ENCODE data around the gene USP51. TPM values are rescaled to one million over a fixed set of nuclear protein-coding genes. Genes with fewer than 3 reads are reported as not detected.
A peak's percentile ranks its signal among the peaks of the same experiment; 100 is the strongest.
"Not testable (repeated sequence)": the region's sequence is repeated elsewhere in the genome, so short reads cannot be mapped to it uniquely, and the experiment has no call there.

Gene USP51
- total RNA-seq, 3 donors from 2014 or later = 0.66 to 4.0 (median 1.9) TPM

DNA sequence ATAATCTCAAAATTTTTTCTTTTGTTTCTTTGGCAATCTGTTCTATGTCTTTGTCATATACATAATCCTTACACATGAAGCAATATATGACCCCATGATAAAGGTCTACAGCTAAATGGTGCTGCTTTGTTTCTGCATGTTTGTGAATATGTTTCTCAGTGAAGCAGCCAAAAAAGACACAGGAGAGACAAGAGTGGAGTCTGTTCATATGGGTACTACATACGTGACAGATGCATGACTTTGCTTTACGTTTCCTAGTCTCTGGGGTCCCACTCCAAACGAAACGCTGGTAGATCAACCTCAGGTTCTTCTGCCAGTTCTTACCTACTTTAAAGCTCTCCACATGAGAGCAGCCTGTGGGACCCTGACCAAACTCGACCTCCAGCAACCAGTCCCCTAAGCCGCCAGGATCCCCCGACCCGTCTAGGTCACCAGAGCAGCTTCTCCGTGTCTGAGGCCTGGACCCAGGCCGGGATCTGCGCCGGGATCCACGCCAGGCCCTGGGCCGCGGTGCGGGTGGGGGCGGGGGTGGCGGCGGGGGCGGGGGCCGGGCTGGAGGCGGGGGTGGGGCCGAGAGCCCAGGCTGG, 1.5 kb downstream of the USP51 start:
- Histone ChIP-seq H3K9me3 (no peaks in the 10 kb centered on the region), H3K36me3 (peaks cover 3% of the 10 kb centered on the region), H3K4me1 (no peaks in the 10 kb centered on the region), H3K27ac (peak overlapping the region; percentile 93 to 97), H3K4me3 (peak overlapping the region; percentile 63 to 77 (median 66)), H3K27me3 (peaks cover 3 to 39% of the 10 kb centered on the region in 2 donors)
- TF ChIP-seq POLR2A (IDR thresholded peaks at IDR 0.05) = no peak
- intact Hi-C loops (cut with DNase I; ENCODE audit: low total_unique reads) = no loop called here
- peak; percentile 22 to 50 for DNase-seq (ENCODE audit: low spot score in 2 of 2)

DNA sequence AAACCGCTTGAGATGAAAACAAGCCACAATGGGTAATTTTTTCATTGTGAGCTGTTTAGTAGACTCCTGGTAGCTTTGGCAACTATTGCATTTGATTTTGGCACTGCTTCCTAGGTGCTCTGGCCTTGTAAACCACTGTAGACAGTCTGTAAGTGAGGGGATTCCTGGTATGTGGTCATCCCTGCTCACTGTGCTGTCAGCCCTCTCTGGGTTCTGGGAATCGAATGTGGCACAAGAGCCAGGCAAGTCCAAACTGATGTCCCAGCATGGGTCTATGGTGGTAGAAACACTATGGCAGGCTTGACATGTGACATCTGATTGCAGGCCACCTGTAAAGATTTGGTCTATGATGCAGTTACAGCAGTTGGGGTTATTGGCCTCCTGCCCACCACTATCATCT, 2.5 kb downstream of the USP51 start:
- Histone ChIP-seq H3K27me3 (peaks cover 3 to 37% of the 10 kb centered on the region in 2 donors), H3K27ac (peak overlapping the region; percentile 8 to 93), H3K36me3 (peaks cover 3% of the 10 kb centered on the region), H3K4me3 (no peak overlapping the region), H3K9me3 (no peaks in the 10 kb centered on the region), H3K4me1 (no peaks in the 10 kb centered on the region)
- intact Hi-C loops (cut with DNase I; ENCODE audit: low total_unique reads) = no loop called here
- no peak for TF ChIP-seq POLR2A (IDR thresholded peaks at IDR 0.05)
- no peak for TF ChIP-seq POLR2AphosphoS5 (IDR thresholded peaks at IDR 0.05)
- TF ChIP-seq, protein P1, sequence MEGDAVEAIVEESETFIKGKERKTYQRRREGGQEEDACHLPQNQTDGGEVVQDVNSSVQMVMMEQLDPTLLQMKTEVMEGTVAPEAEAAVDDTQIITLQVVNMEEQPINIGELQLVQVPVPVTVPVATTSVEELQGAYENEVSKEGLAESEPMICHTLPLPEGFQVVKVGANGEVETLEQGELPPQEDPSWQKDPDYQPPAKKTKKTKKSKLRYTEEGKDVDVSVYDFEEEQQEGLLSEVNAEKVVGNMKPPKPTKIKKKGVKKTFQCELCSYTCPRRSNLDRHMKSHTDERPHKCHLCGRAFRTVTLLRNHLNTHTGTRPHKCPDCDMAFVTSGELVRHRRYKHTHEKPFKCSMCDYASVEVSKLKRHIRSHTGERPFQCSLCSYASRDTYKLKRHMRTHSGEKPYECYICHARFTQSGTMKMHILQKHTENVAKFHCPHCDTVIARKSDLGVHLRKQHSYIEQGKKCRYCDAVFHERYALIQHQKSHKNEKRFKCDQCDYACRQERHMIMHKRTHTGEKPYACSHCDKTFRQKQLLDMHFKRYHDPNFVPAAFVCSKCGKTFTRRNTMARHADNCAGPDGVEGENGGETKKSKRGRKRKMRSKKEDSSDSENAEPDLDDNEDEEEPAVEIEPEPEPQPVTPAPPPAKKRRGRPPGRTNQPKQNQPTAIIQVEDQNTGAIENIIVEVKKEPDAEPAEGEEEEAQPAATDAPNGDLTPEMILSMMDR (IDR thresholded peaks at IDR 0.05) = no peak
- DNase-seq (ENCODE audit: low spot score in 2 of 2) = no peak

DNA sequence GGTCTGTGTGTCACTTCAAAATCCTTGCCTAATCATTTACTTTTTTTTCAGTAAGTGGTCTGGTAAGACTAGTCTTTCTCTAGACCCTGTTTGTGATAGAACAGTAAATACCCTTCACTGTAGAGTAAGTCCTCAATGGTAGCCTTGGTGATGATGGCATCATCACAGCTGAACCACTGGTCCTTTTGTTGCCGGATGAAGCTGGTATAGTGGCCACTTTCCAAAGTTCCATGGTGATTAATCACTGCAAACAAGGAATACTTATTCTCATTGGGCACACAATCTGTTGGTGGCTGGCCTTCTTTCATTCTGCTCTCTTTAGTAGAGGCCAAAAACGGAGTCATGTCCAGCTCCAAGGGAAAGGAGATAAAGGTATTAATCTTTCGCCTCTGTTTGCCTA, 2.9 kb downstream of the USP51 start:
- peaks cover 3 to 33% of the 10 kb centered on the region in 2 donors for H3K27me3 ChIP-seq
- H3K27ac ChIP-seq = peak overlapping the region in 1 of 2 donors; percentile 93
- H3K4me3 ChIP-seq = no peak overlapping the region
- peaks cover 3% of the 10 kb centered on the region for H3K36me3 ChIP-seq
- TF ChIP-seq POLR2A (IDR thresholded peaks at IDR 0.05) = no peak
- no peak for TF ChIP-seq POLR2AphosphoS5 (IDR thresholded peaks at IDR 0.05)
- TF ChIP-seq, protein P1 (IDR thresholded peaks at IDR 0.05) = no peak
- no peaks in the 10 kb centered on the region for H3K4me1 ChIP-seq
- DNase-seq (ENCODE audit: low spot score in 2 of 2) = no peak
- no peaks in the 10 kb centered on the region for H3K9me3 ChIP-seq
- intact Hi-C loops (cut with DNase I; ENCODE audit: low total_unique reads) = no loop called here

DNA sequence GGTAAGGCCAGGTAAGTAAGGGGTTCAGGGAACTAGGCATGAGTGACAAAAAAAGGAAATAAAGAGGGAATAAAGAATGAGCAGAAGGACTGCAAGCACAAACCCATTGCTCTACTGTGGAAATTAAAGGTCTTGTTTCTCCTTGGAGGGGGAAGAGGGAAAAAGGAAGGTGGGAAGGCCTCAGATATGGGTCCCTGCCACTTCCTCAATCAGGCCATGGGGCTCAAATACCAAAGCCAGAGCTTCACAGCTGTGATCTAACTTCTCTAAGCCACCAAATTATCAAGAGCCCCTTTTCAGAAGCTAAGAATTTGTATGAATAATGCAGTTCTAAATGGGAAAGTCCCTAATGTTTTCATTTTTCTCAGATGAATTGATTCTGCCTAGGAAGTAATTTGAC, 4.7 kb downstream of the USP51 start:
- intact Hi-C loops (cut with DNase I; ENCODE audit: low total_unique reads) = no loop called here
- no peaks in the 10 kb centered on the region for H3K4me1 ChIP-seq
- H3K4me3 ChIP-seq = no peak overlapping the region
- peaks cover 3% of the 10 kb centered on the region for H3K36me3 ChIP-seq
- peaks cover 2 to 28% of the 10 kb centered on the region in 2 donors for H3K27me3 ChIP-seq
- no peak for TF ChIP-seq POLR2A (IDR thresholded peaks at IDR 0.05)
- TF ChIP-seq POLR2AphosphoS5 (IDR thresholded peaks at IDR 0.05) = no peak
- TF ChIP-seq, protein P1 (IDR thresholded peaks at IDR 0.05) = no peak
- DNase-seq (ENCODE audit: low spot score in 2 of 2) = no peak
- no peak overlapping the region for H3K27ac ChIP-seq
- no peaks in the 10 kb centered on the region for H3K9me3 ChIP-seq

DNA sequence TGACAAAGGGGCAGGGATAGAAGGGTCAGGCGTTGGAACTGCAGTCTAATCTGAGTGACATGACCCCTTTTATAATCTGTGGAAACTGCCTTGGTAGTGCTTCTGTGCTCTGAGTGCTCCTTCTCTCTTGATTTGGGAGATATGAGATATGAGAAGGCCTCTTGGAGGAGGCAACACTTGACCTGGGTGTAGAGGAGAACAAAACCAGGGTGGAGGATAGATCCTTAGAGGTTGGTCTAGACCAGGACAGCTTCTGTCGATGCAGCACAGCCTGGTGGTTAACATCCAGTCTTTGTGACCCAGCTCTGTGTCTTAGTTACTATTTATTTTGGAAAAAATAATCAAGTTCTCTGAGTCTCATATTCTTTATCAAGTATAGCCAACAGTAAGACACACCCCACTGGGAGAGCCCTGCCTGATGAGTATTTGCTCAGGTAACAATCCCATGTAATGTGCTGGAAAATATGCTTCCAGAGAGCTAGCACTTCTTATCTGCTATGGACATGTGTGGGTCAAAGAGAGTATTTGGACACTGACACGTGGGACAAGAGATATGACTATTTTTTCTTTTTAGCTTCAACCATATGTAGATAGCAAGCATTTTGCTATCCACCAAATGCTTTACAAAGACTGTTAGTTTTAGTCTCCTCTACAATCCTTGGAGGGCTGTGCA, 9.1 kb downstream of the USP51 start:
- Histone ChIP-seq H3K27me3 (peaks cover 0 to 15% of the 10 kb centered on the region in 2 donors), H3K4me3 (no peak overlapping the region), H3K36me3 (no peaks in the 10 kb centered on the region), H3K4me1 (no peaks in the 10 kb centered on the region), H3K27ac (no peak overlapping the region), H3K9me3 (no peaks in the 10 kb centered on the region)
- no peak for DNase-seq (ENCODE audit: low spot score in 2 of 2)
- TF ChIP-seq POLR2AphosphoS5 (IDR thresholded peaks at IDR 0.05) (no peak), POLR2A (IDR thresholded peaks at IDR 0.05) (no peak)
- TF ChIP-seq, protein P1 (IDR thresholded peaks at IDR 0.05) = no peak
- intact Hi-C loops (cut with DNase I; ENCODE audit: low total_unique reads) = no loop called here

DNA sequence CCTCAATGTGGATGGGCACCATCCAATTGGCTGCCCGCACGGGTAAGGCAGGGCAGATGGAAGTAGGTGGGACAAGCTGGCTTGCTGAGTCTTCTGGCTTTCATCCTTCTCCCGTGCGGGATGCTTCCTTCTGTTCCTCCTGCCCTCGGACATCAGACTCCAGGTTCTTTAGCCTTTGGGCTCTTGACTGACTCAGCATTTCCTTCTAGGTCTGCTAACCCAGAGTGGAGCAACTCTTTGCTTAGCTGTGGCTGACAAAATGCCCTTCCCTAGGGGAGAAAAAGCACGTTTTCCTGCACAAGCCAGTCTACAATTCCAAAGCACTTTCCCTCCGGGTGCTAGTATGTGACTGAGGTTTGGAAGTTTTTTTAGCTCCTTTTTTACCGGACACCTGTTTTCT, 9.7 kb downstream of the USP51 start:
- H3K4me1 ChIP-seq; H3K9me3 ChIP-seq; H3K4me3 ChIP-seq; DNase-seq (ENCODE audit: low spot score in 2 of 2); H3K27ac ChIP-seq; H3K36me3 ChIP-seq; intact Hi-C loops (cut with DNase I; ENCODE audit: low total_unique reads): not testable (repeated sequence)
- peaks cover 0 to 14% of the 10 kb centered on the region in 2 donors for H3K27me3 ChIP-seq

DNA sequence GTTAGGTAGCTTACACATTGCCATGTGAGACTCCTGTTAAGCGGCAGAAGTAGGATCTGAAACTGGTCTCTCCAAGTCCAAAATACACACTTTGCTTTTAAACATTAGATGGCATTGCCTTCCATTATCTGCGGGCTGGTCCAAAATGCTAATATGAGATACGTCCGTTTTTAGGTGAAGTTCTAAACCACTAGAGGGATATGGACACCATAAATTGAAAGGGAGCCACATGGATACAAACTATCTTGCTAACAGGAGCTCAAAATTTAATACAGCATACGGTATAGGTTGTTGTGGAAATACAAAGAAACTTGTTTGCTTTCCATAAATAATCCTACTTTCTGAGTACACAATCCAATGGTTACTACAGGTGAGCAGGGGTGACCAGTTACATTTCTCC, 23.9 kb downstream of the USP51 start:
- H3K27me3 ChIP-seq; H3K4me1 ChIP-seq; intact Hi-C loops (cut with DNase I; ENCODE audit: low total_unique reads); H3K36me3 ChIP-seq; H3K27ac ChIP-seq; H3K9me3 ChIP-seq; H3K4me3 ChIP-seq; DNase-seq (ENCODE audit: low spot score in 2 of 2): not testable (repeated sequence)

DNA sequence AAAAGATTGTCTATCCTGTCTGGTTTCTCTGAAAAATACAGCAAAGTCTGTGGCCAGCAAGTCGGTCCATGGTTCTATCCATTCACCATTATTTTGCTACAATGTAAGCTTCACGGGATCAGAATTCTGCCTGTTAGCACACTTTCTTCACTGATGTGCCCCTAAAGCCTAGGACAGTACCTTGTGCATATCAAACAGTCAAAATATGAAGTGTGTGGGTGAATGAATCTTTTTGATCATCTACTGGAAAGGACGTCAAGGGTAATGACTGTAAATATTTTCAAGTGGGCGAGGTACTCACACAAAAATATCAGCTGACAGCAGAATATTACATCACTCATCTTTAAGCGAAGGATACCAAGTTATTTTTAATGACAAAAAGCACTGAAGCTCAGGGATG, 24.5 kb downstream of the USP51 start:
- DNase-seq (ENCODE audit: low spot score in 2 of 2); H3K36me3 ChIP-seq; H3K4me3 ChIP-seq; H3K9me3 ChIP-seq; H3K4me1 ChIP-seq; H3K27me3 ChIP-seq; H3K27ac ChIP-seq; intact Hi-C loops (cut with DNase I; ENCODE audit: low total_unique reads): not testable (repeated sequence)

DNA sequence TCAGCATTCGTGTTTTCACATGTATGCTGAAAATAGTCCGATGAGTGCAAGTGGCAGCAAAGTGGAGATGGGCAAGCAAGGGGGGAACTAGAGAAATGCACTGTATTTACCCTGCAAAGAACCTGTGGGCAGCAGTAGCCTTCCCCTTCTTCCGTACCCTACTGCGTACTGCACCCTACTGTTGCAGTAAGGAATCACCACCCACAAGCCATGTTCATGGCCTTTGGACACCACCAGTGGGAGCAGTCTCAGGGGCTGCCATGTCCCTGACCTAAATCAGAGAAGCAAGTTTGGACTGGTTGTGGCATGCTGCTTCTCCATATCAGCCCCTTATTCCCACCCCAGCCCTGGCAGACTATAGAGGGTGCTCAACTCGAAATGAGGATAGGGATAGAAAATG, 25.6 kb downstream of the USP51 start:
- intact Hi-C loops (cut with DNase I; ENCODE audit: low total_unique reads); H3K27ac ChIP-seq; H3K4me3 ChIP-seq; H3K4me1 ChIP-seq; H3K36me3 ChIP-seq; DNase-seq (ENCODE audit: low spot score in 2 of 2); H3K9me3 ChIP-seq; H3K27me3 ChIP-seq: not testable (repeated sequence)
